TTC549 (cell line): ENCODE data around the gene PPARD.

Experiments
- FAIRE-seq: peaks from 2 replicates; lab custom pipeline; 2012; peaks lifted over from hg19 to GRCh38; lab: Jason Lieb, UNC

Gene PPARD

DNA sequence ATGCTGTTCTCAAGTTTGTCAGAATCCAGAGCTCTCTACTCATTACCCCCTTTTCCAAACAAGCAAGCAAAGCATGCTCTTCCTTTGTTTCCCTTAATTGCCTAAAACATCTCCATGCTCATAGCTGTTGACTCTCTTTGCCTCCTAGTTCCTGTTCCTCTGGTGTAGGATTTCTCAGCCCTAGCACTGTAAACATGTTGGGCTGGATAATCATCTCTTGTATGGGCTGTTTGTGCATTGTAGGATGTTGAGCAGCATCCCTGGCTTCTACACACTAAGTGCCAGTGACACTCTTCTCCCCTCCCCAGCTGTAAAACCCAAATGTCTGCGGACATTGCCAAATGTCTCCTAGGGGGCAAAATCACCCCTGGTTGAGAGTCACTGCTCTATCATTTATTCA, 14.0 kb downstream of the PPARD start:
- no peak for FAIRE-seq

DNA sequence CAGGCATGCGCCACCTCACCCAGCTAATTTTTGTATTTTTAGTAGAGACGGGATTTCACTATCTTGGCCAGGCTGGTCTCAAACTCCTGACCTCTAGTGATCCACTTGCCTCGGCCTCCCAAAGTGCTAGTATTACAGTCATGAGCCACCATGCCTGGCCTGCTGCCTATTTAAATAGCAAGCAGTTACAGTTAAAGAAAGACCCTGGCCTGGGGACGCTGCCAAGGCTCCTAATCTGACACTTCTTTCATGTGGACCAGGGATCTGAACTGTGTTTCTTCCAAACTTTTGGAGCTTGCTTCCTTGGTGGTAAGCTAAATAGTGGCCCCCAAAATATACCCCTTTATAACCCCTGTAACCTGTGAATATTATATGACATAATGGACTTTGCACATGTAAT, 15.3 kb downstream of the PPARD start:
- no peak for FAIRE-seq

- FAIRE-seq = no peak
Measured at GRCh38 chr6:35358086-35358485, 15.7 kb downstream of the PPARD start.

GRCh38 chr6:35359346-35359743, 17.0 kb downstream of the PPARD start:
- FAIRE-seq = no peak

GRCh38 chr6:35359744-35360348, 17.5 kb downstream of the PPARD start:
- FAIRE-seq = no peak

DNA sequence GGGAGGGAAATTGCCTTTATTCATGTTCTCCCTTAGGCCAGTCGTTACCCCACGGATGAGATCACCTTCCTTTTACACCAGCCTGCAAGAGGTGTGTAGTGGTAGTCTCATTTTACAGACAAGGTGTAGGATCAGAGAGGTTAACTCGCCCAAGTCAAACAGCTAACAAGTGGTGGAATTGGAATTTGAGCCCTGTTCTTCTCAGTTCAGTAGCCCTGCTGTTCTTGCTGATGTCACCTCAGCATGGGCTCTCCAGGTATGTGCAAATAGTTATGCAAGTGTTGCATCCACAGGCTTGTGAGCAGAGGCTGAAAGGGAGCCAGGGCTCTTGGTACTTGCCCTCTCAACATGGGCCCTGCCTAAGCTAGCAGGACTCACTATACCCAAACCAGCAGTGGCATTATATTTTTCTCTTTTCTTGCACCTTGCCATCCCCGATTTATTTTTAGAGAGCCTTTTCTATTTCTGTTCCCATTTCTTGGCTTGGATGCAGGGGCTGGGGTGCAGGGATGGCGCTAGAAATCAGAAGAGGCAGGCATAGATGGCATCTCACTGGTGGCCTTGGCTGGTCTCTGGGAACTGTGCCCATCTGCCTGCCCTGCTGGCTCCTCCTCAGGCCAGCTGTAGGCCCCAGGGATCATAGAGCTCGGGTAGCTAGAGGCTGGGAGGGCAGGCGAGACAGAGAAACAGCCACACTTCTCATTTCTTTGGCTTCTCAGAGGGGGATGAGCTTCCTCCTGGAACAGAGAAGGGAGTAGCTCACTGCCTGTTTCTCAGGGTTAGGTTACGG, 18.2 kb downstream of the PPARD start:
- FAIRE-seq = no peak

DNA sequence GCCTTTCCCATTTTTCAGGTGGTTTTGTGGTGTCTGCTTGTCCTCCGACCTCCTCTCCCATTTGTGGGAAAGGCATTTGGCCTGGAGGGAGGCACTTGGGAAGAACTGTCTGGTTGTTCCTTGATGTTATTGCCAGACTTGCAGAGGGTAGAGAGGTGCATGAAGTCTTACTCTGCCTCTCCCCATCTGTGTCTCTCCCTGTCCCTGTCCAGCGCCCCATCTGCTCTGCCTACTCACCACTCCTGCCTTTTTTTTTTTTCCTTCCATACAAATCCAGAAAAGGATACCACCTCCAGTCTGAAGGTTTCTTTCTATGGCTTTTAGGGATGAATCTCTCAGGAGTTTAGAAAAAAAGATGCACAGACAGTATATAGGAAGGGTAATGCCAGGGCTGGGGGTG, 19.8 kb downstream of the PPARD start:
- no peak for FAIRE-seq

- no peak for FAIRE-seq
Measured at GRCh38 chr6:35363293-35363750, 21.0 kb downstream of the PPARD start.

GRCh38 chr6:35365594-35366203, 23.3 kb downstream of the PPARD start:
- FAIRE-seq = no peak

GRCh38 chr6:35366204-35366596, 23.8 kb downstream of the PPARD start:
- no peak for FAIRE-seq

DNA sequence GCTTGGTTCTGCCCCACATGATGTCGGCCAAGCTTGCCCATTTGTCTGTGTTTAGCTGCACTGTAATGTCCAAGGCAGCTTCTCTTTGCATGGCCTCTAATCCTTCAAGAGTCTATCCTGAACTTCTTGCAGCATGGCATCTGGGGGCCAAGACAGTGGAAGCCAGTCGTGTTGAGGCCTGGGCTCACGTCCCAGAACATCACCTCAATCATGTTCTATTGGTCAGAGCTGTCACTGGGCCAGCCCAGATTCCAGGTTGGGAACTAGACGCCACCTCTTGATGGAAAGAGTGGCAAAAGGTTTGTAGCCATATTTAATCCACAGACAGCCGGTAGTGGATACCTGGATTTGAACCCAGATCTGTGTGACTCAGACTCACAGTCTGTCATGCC, 25.3 kb downstream of the PPARD start:
- no peak for FAIRE-seq

DNA sequence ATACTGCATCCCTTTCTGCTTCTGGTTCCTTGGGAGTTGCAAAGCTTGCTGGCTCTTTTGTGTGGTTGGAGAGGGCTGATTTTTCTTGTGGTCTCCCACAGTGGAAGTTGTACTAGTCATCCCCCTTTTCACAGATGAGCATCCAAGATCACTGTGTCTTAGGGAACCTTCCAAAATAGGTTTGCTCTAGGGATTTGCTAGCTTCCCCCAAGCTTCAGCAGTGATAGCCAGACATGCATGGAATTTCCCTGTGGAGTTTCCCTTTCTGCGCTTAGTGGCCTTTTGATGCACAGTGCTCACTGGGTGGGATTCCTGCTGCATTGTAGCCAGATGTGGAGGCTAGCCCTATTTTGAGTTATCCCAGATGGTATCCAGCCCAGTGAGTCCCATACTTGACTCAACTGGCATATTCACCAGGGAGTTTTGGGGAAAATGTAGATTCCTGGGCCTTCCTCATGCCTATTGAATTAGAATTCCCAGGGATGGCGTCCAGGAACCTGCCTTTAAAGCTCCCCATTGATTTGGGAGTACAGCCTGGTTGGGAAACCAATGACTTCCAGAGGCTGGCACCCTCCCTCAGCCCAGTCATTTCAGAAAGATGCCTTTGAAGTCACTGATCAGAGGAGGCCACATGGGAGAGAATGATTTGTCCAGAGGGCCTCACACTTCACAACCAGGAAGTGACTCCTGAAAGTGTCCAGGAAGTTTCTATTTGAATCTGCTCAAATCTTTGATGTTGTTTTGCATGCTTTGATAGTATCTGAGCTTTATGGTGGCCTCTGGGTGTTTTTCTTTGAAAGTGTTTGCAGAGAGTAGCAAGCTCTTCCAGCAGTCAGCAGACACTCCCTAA, 25.9 kb downstream of the PPARD start:
- FAIRE-seq = no peak

DNA sequence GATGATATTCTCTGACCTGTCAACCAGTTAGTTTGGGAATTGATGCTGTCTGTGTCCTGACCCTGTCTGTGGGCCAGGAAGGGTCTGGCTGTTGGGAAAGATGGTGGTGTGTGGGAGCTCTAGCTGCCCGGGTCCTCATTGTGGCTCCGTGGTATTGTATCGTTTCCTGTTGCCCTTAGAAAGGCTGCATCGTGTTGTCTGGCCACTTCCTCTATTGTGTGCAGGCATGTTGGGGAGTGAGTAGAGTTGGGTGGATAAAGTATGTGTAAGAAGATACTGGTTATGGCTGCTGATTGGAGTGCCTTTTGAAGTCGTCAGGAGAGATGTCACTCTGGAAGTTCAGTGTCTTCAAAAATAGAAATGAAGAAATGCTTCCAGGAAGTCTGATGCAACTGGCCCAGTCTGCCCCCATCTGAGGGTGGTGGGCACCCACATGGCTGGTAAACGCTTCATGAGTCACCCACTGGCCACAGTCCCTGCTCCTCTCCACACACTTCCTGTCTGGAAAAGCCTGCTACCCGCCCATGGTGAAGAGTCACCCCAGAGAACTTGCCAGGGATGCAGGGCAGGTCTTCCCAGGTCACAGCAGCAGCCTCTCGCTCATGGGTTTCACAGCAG, 27.9 kb downstream of the PPARD start:
- FAIRE-seq = no peak

- FAIRE-seq = no peak
Measured at GRCh38 chr6:35370785-35371493, 28.6 kb downstream of the PPARD start.

GRCh38 chr6:35371494-35372262, 29.3 kb downstream of the PPARD start:
- FAIRE-seq = no peak

DNA sequence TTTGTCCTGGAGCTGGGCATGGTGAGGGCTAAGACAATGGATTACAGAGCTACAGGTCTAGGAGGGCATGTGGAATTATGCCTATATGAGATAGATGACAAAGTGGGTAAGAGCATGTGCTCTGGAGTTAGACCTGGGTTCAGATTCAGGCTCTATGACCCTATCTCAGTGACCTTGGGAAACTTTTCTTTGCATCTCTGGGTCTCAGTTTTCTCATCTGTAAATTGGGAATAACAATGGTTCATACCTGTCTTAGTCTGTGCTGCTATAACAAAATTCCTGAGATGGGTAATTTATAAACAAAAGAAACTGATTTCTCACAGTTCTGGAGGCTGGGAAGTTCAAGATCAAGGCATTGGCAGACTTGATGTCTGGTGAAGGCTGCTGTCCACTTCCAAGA, 30.3 kb downstream of the PPARD start:
- no peak for FAIRE-seq

- FAIRE-seq = no peak
Measured at GRCh38 chr6:35376281-35376680, 33.9 kb downstream of the PPARD start.

DNA sequence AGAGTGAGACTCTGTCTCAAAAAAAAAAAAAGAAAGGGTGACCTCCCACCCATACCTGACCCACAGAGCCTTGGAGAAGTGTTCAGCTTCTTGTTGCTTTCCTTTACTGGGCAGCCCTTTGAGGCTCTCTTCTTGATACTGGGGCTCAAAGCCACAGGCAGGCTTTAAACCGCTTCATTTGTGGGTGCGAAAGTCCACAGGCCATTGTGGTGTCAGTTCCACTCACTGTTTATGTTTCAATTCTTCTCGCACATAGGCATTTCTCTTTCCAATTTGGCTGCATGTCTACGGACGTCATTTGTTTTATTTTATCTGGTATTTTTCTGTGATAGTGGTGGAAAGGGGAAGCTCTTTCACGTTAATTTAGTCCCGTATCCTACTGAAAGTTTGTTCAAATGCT, 34.6 kb downstream of the PPARD start:
- FAIRE-seq = no peak

DNA sequence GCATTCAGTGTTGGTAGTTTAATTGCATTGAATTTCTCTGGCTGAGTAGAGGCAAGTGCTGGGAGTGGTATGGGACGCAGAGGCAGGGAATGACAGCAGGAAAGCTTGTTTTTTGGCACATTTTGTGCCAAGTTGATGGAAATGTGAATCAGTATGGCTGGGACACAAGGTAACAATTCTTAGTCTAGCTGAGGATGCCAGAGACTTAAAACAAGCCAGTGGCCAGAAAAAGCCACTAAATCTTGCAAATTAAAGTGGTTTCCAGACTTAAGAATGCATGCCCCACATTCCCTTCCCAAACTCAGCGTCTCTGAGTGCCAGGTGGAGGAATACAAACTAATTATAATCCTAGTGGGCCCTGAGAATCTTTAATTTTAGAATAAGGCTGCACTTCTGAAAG, 35.9 kb downstream of the PPARD start:
- no peak for FAIRE-seq

DNA sequence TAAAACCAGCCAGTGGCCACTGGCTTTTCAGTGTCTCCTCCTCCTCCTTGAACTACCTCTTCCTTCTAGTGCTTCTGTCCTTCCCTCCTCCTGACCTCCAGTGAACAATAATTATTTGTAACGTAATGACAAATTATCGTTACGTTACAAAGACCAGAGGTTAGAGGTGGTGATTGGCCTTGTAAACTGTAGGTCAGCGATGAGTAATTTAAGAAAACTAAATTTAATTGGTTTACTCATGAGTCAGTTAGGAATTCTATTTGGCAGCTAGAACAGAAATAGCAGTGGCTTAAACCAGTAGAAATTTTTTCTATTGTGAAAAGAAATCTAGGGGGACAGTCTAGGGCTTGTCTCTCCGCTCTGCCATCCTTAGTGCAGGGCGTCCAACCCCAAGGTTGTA, 38.8 kb downstream of the PPARD start:
- no peak for FAIRE-seq

DNA sequence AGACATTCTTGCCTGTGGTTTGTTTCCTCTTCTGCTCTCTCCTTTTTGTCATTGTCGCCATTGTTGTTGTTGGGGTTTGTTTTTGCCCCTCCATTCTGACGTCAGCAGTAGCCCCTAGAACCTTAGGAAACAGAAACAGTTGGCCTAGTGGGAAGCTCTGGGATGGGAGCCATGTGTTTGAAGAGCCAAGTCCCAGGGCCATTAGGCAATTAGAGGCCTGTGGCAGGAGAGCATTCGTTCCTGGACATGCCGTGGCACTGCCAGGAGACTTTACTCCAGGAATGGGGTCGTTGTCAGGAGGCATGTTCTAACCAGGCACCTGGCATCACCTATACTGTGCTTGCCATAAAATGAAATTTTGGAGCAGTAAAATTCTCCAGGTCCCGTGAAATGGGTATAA, 39.7 kb downstream of the PPARD start:
- FAIRE-seq = no peak
